GM18873 (cell line): ENCODE data around the gene ASPSCR1.
"Not testable (repeated sequence)": the region's sequence is repeated elsewhere in the genome, so short reads cannot be mapped to it uniquely, and the experiment has no call there.

Experiments
- ATAC-seq: cut with Tn5 transposase; IDR thresholded peaks from one replicate; pipeline ENCODE4 v1.9.1; 2021; ENCODE audit warnings: mild to moderate bottlenecking, moderate library complexity, moderate number of reproducible peaks; ENCODE audit not compliant: unreplicated experiment, low FRiP score

The ASPSCR1 gene

DNA sequence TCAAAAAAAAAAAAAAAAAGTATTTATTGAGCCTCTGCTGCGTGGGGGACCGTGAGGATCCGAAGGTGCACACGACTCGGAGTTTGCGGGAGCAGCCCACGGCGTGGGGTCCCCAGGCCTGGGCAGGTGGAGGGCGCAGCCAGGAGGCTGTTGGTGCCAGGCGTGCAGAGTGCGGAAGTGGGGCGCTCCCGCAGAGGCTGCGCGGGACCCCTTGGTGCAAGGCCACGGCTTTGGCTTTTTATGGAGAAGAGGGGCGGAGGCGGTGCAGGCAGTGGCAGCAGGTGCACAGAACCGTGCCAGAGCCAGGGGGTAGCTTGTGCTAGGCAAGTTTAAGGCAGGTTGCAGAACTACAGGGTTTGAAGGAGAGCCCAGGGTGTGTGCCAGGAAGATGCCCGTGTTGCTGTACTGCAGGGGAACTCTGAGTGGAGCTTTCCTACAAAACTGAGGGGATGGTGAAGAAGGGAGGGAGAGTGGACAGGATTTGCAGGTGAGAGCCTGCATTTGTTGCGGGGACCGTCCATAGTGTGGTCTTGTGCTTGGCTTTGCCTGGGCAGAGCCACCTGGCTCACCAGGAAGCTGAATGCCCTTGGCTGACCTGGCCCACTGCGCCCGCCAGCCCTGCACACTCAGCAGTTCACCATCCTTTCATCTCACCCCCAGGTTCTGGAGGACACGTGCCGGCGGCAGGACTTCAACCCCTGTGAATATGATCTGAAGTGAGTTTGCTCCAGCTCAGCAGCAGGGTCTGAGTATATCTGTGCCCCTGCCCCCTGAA lies 1.3 kb downstream of the ASPSCR1 start:
- no peak for ATAC-seq

GRCh38 chr17:81980122-81980521 lies 2.7 kb downstream of the ASPSCR1 start:
- ATAC-seq: no peak

DNA sequence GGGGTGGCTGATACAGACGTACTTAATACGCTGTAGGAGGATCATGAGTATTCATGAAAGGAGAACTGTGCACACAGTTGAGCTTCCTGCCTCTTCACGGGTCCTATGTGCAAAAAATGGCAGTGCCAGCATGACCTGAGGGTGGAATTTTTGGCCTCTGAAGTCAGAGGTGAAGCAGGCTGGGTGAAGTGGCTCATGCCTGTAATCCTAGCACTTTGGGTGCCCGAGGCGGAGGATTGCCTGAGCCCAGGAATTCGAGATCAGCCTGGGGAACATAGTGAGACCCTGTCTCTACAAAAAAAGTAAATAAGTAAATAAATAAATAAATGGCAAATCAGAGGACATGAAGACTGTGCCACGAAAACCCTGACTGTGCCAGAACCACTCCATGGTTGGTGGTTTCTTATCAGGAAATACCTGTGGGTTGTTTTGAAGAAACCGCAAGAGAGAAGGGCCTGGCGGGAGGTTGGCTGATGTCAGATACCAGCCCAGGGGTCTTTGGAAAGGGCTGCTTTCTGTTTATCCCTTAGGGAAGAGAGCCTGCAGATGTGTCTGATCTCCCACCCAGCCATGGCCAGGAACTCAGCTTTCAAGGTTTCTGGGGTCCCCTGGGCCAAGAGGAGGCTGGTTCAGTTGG lies 3.4 kb downstream of the ASPSCR1 start:
- no peak for ATAC-seq

- ATAC-seq: not testable (repeated sequence)
Observed at GRCh38 chr17:81981511-81981910, 4.1 kb downstream of the ASPSCR1 start.

DNA sequence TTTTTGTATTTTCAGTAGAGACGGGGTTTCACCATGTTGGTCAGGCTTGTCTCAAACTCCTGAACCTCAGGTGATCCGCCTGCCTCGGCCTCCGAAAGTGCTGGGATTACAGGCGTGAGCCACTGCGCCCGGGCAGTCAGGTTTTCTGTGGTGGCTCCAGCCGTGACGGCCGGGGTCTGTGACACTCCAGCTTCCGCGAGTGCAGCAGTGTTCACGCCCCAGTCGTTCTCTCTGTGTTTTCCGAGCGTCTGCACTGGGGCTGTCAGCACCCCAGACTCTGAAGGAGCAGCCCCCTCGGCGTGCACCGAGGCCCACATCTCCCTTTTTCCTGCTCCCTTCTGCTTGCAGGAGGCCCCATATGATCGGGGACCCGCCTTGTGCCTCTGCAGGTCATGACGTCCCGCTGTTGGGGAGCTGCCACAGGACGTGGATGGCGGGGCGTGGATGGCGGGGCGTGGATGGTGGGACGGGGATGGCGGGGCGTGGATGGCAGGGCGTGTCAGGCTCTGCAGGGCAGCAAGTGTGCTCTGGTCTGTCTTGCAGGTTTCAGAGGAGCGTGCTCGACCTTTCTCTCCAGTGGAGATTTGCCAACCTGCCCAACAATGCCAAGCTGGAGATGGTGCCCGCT lies 5.7 kb downstream of the ASPSCR1 start:
- ATAC-seq: no peak

DNA sequence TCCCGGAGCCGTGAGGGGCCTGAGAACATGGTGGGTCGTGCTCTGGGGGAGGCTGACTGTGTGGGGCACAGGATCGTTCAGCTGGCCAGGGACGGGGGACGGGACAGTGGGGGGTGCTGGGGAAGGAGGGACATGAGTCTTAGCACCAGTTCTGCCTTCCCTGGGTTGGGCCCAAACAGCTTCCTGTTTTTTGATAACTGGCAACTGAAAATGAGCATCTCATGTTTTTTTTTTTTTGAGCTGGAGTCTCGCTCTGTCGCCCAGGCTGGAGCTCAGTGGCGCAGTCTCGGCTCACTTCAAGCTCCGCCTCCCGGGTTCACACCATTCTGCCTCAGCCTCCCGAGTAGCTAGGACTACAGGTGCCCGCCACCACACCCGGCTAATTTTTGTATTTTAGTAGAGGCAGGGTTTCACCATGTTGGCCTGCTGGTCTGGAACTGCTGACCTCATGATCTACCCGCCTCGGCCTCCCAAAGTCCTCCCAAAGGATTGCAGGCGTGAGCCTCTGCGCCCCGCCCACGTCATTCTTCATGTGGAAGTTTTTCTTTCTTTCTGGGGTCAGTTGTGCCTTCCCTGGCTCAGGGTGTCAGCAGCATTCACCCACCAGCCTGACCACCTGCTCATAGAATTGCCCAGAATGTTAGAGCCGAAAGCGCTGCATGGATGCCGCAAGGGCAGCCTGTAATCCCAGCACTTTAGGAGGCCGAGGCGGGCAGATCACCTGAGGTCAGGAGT lies 6.4 kb downstream of the ASPSCR1 start:
- no peak for ATAC-seq

DNA sequence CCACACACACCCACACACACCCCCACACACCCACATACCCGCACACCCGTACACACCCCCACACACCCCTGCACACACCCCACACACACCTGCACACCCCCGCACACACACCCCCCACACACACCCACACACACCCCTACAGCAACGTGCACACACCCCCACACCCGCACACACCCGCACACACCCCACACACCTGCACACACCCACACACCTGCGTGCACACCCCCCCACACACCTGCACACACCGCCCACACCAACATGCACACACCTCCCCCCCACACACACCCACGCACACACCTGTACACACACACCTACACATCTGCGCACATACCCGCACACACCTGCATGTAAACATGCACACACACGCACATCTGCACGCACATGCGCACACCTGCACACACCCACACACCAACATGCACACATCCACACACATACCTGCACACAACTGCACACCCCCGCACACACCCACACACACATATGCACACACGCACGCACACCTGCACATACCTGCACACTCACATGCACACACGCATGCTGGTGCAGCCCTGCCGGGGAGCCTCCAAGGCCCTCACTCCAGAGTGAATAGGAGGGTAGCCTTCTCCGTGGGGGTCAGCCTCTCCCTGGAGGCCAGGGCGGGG lies 7.5 kb downstream of the ASPSCR1 start:
- ATAC-seq: no peak

- no peak for ATAC-seq
Observed at GRCh38 chr17:81986606-81987005, 9.2 kb downstream of the ASPSCR1 start.

DNA sequence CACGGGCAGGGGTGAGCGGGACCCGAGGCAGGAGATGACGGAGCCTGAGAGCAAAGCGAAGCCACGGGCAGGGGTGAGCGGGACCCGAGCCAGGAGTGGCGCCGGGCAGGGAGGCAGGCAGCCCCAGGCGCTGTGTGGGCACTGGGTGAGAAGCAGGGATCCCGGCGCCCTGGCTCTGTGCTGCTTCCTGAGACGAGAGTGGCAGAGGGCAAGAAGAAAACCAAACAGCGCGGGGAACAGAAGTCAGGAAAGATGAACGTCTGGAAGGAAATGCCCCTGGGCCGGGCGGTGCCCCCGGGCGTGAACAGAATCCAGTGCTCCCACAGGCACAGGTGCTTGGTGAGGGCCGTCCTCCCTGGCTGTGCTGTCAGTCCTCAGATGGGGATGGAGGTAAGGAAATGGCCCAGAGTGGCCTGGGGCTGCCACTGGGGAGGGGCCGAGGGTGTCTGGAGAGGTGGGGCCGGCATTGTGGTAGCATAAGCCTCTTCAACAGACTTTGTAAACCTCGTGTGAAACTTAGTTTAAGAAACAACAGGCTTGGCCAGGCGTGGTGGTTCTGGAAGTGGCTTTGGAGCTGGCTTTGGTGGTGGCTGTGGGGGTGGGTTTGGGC lies 9.8 kb downstream of the ASPSCR1 start:
- ATAC-seq: no peak

DNA sequence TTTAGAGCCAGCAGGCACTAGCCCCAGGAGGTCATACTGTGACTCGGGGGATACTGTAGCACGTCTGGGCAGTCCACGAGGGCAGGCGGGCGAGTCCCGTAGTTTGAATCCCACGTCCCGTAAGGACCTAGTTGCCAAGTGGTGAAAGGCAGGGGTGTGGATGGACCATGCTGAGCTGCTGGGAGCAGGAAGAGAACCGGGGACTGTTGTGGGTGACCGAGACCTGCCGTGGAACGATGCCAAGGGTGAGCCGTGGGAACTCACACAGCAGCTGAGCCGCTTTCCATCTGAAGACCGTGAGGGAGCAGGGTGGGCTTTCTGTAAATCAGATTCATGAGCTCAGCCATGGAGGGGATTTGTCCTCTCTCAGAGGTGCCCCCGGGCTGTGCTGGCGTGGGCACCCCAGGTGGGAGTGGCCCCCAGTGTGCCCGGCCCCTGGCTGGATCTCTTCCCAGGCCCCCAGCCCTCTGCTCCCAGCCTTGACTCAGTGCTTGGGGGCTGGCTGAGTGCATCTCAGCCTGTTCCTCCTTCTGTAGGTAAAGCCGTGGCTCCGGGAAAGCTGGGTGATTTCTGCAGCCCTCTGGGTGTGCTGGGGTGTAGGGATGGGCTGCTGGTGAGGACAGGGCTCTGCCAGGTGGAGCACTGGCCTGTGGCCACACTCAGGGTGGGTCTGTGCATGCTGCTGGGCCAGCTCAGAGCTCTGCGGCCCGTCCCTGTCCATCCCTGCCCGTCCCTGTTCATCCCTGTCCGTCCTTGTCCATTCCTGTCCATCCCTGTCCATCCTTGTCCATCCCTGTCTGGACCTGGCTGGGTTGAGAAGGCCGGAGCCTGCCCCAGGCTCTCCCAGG lies 13.6 kb downstream of the ASPSCR1 start:
- ATAC-seq: no peak

DNA sequence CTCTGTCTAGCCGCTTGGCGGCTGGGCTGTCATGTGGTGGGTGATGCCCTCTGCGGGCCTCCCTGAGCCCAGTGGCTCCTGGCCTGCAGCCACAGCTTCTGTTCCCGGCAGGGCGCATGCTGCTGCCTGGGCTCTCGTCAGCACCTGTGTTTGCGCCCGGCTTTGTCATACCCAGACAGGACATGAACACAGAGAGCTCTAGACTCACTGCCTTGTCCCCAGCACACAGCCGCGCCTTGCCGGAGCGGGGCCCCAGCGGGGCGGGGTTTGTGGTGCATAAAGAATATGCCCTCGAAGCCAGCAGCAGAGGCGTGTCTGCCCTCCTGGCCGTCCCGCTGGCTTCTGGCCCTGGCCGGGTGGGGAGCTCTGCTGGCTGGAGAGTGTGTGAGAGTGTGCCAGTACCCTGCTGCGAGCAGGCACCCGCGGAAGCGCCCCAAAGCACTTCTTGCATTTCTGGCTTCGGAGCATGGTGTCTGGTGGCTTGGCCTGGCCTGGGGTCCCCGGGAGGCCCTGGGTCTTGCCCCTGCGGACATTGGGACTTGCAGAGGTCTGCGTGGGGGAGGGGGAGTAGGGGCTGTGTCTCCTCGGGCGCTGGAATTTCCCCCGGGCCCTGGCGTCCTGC lies 14.4 kb downstream of the ASPSCR1 start:
- ATAC-seq: no peak

- ATAC-seq: no peak
Observed at GRCh38 chr17:81992306-81993102, 15.1 kb downstream of the ASPSCR1 start.

DNA sequence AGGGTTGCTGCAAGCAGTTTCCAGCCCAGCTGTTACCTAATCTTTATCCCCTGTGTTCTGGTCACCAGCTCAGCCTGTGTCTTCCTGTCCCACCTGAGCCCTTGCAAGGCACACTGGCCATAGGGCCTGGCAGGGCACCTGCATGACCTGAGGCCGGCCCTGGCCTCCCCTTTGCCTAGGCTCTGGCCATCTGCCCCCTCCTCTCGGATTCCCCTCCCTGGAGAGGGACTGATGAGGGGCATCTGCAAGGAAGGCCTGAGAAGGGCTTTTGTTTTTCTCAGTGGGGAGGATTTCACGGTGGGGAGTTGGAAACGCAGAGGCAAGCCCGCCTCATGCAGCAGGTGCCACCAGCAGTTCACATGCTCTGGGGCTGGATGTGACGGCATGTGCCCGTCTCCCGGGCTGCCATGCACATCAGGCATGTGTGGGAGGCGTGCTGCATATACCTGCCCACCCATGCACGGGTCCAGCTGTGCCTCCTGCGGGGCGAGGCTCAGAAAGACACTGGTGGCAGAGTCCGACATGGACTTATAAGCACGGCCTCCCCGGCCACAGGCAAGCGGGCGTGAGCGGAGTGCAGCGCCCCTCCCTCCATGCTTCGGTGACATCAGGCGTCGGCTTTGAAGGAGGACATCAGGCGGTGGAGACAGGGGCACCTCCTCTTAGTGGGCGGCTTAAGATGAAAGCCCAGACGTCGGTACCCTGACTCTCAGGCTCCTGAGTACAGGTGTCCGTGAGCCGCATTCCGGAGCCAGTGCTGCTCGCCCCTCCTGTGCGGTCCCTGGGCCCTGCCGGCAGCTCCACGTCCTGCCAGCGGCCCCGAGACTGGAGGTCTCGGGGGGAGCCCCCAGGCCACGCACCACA lies 16.5 kb downstream of the ASPSCR1 start:
- ATAC-seq: no peak

DNA sequence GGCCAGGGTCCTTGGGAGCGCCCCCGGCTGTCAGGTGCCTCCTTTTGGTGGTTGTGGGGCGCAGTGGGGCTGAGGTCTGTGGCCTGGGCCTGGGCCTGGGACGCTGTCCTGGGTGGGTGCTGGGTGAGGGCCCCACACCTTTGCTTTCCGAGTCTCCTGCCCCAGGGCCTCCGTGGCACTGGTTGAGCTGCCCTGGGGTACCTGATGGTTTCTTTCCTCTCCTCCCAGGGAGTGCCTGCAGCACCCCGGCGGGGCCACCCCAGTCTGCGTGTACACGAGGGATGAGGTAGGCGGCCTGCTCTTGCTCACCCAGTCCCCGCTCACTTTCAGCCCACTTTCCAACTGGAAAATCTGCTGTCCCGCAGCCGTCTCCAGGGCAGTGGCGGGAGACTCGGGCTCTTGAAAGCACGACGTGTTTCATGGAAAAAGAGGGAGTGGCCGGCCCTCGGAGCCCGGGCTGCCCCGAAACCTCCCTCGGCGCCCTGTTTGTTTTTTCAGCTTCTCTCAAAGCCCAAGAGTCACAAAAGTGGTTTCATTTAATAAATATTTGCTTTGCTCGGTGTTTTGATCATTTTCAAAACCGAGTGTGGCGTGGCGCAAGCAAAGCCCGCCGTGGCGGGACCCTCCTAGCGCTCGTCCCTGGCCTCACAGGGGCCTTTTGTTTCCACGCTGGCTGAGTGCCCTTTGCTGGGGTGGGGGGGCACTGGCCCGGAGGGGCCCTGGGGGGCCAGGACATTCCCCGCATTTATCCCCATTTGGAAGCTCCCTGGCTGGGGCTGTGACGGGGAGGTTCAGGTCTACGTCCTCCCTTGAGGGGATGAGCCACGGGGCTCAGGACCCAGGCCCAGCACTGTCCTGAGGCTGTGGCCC lies 17.4 kb downstream of the ASPSCR1 start:
- ATAC-seq: no peak

DNA sequence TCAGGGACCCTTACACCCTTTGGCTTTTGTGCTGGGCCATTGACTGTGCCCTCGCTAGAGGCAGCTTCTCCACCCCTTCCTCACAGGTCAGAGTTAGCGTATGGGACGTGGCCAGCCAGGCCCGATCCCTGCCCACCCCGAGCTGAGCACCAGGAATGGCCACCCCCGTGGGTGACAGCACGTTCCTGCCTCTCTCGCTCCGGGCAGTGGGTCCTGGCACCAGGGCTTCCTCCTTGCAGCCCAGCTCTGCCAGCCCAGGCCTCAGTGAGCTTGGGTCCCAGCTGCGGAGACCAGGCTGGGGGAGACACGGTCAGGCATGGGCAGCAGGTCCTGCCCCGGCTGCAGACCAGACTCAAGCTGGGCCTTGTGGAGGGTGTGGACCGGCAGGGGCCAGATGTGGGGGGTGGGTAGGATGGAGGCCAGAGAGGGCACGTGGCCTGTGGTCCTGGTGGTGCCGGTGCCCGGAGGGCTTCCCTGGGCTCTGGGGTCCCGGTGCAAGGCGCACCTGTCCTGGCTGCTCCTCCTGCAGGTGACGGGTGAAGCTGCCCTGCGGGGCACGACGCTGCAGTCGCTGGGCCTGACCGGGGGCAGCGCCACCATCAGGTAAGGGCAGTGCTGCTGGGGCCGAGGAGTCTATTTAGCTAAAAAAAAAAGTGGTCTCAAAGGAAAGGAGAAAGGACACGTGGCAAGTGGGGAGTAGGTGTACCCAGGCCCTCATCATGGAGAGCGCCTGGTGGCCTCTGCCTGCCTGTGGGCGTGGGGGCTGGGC lies 18.2 kb downstream of the ASPSCR1 start:
- ATAC-seq: no peak
